ENCODE results near the gene RBSN.

DNA sequence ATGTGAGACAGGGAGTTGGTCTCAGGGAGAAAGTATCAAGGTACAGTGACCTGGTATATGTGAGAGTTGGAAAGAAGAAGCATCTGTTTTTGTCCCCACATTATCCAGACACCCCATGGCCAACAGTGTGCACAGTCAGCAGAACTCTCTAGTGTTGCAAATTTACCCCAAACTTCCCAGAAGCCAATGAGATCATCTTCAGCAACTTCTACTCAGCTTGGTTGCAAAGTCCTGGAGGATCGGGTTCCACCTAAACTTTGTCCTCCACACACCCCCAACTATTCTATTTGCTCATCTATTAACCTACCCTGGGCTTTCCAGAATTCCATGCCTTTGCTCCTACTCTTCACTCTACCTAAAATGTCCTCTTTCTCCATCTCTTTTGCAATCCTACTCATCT, 15.7 kb downstream of the RBSN start:
- TF ChIP-seq ZFP41 (tag by site-specific recombination; IDR thresholded peaks at IDR 0.05; ENCODE audit: borderline replicate concordance) (no peak), SP7 (tag by site-specific recombination; IDR thresholded peaks at IDR 0.05) (no peak), CTCF (tag by site-specific recombination; IDR thresholded peaks at IDR 0.05) (no peak), ZNF274 (IDR thresholded peaks at IDR 0.05; ENCODE audit: low read length) (no peak), ZNF274 (tag by site-specific recombination; IDR thresholded peaks at IDR 0.05; ENCODE audit: borderline replicate concordance) (no peak), ZFHX2 (tag by site-specific recombination; conservative IDR thresholded peaks at IDR 0.05) (no peak), KLF10 (tag by site-specific recombination; IDR thresholded peaks at IDR 0.05) (no peak), ZNF184 (tag by site-specific recombination; IDR thresholded peaks at IDR 0.05) (no peak), ZFP37 (tag by site-specific recombination; IDR thresholded peaks at IDR 0.05) (no peak), ZNF114 (tag by site-specific recombination; IDR thresholded peaks at IDR 0.05) (no peak), ZBTB48 (tag by site-specific recombination; IDR thresholded peaks at IDR 0.05) (no peak)
- TF ChIP-seq, protein P1, sequence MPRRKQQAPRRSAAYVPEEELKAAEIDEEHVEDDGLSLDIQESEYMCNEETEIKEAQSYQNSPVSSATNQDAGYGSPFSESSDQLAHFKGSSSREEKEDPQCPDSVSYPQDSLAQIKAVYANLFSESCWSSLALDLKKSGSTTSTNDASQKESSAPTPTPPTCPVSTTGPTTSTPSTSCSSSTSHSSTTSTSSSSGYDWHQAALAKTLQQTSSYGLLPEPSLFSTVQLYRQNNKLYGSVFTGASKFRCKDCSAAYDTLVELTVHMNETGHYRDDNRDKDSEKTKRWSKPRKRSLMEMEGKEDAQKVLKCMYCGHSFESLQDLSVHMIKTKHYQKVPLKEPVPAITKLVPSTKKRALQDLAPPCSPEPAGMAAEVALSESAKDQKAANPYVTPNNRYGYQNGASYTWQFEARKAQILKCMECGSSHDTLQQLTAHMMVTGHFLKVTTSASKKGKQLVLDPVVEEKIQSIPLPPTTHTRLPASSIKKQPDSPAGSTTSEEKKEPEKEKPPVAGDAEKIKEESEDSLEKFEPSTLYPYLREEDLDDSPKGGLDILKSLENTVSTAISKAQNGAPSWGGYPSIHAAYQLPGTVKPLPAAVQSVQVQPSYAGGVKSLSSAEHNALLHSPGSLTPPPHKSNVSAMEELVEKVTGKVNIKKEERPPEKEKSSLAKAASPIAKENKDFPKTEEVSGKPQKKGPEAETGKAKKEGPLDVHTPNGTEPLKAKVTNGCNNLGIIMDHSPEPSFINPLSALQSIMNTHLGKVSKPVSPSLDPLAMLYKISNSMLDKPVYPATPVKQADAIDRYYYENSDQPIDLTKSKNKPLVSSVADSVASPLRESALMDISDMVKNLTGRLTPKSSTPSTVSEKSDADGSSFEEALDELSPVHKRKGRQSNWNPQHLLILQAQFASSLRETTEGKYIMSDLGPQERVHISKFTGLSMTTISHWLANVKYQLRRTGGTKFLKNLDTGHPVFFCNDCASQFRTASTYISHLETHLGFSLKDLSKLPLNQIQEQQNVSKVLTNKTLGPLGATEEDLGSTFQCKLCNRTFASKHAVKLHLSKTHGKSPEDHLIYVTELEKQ (tag by site-specific recombination; IDR thresholded peaks at IDR 0.05; ENCODE audit: borderline replicate concordance), result no peak
- TF ChIP-seq, protein P2, sequence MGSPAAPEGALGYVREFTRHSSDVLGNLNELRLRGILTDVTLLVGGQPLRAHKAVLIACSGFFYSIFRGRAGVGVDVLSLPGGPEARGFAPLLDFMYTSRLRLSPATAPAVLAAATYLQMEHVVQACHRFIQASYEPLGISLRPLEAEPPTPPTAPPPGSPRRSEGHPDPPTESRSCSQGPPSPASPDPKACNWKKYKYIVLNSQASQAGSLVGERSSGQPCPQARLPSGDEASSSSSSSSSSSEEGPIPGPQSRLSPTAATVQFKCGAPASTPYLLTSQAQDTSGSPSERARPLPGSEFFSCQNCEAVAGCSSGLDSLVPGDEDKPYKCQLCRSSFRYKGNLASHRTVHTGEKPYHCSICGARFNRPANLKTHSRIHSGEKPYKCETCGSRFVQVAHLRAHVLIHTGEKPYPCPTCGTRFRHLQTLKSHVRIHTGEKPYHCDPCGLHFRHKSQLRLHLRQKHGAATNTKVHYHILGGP (tag by site-specific recombination; IDR thresholded peaks at IDR 0.05), result no peak

Measured in HEK293 (cell line).